Left hindlimb (tissue), 1 donor: Measurements from ENCODE around the gene CA11.
"Not testable (repeated sequence)": the region's sequence is repeated elsewhere in the genome, so short reads cannot be mapped to it uniquely, and the experiment has no call there.

Experiments used
- DNase-seq: peaks from one replicate; pipeline ENCODE4 v3.0.0-alpha.2; 2018

Gene CA11

GRCh38 chr19:48646001-48646721 is at the start of gene CA11:
Gene CA11, minus strand, starts transcription at chr19:48646187. Its CDS starts 555 bp downstream, at chr19:48645632.
- DNase-seq: peak; percentile 92

GRCh38 chr19:48693629-48694028 is 47.6 kb upstream of the CA11 start:
- not testable (repeated sequence) for DNase-seq

DNA sequence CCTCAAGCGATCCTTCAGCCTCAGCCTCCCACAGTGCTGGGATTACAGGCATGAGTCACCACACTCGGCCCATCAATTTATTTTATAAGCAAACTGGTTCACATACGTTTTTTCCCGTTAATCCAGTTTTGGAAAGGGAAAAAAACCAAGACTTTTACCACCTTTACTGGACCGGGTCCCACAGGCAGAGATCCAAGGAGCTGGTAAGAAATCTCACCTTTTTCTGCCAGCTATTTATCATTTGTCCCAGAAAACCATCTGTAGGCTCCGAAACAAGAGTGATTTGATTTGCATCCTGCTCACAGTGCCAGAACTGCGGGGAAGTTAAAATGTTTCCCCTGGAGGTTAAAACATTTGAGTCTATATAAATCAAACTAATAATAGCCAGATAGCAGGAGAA is 43.5 kb upstream of the CA11 start:
- DNase-seq: no peak

DNA sequence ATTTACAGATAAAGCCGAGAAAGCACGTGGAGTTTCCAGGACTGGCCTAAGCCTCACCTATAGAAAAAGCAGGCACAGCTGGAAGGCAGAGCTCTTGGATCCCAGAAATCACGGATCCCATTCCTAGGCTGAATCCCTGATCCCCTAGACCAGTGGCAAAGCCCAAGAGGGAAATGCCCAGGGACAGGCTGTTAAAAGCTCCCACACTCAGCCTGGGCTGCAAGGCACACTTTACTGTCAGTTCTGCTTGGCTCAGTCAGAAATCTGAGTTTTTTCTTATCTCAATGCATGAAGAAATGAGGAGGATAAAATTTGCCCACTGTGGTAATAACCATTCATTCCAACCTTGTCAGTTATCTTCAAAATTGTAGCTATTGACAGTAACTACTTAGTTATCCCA is 41.8 kb upstream of the CA11 start:
- no peak for DNase-seq

GRCh38 chr19:48686637-48687036 is 40.6 kb upstream of the CA11 start:
- DNase-seq: not testable (repeated sequence)

DNA sequence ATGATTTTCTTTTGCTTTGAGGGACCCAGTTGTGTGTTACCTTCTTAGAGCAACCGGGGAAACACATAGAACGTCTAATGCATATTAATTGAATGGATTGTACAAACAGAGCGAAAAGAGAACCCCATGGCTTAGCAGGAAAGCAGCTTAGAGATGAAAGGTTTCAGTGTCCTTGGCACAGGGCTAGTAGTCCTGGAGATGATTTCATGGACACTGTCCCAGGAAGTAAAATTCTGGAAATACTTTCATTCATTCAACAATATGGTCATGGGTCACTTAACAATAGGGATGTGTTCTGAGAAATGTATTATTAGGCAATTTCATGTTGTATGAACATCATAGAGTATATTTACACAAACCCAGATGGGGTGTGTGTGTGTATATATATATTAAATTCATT is 40.1 kb upstream of the CA11 start:
- DNase-seq: no peak

GRCh38 chr19:48685583-48685982 is 39.6 kb upstream of the CA11 start:
- no peak for DNase-seq

GRCh38 chr19:48683349-48683748 is 37.4 kb upstream of the CA11 start:
- DNase-seq: peak; percentile 72

GRCh38 chr19:48681127-48681470 is 35.1 kb upstream of the CA11 start:
- no peak for DNase-seq

DNA sequence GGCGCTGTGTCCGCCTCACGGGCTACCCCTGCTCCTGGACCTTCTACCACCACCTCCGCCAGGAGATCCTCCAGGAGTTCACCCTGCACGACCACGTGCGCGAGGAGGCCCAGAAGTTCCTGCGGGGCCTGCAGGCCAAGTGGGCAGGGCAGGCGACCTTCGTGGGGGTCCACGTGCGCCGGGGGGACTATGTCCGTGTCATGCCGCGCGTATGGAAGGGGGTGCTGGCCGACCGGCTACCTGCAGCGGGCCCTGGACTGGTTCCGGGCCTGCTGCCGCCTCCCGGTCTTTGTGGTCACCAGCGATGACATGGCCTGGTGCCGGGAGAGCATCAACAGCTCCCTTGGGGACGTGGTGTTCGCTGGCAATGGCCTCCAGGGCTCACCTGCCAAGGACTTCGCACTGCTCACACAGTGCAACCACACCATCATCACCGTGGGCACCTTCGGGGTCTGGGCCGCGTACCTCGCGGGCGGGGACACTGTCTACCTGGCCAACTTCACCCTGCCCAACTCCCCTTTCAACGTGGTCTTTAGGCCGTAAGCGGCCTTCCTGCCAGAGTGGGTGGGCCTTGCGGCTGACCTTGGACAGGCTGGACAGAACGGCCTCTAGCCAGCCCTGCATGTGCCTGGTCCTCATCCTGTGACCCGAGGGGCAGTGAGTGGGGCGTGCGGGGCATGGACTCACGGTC is 34.6 kb upstream of the CA11 start:
- DNase-seq: no peak

GRCh38 chr19:48680006-48680405 is 34.0 kb upstream of the CA11 start:
- not testable (repeated sequence) for DNase-seq

DNA sequence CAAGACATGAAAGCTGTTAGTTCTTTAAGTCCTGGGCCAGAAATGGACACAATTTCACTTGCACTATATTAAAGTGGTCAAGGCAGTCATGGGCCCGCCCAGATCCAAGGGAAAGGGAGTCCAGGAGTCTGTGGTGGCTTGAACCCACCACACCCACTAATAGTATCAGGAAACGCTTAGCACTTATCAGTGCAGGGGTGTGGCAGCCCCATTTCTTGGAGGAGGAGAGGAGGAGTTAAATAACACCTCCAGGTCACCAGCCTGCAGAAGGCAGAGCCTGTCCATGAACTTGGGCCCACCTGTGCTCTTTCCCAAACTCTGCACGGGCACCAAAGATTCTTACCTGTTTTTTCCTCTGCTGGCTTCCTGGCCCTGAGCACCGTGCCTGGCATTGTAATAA is 32.2 kb upstream of the CA11 start:
- DNase-seq: no peak

GRCh38 chr19:48676887-48677286 is 30.9 kb upstream of the CA11 start:
- DNase-seq: no peak

DNA sequence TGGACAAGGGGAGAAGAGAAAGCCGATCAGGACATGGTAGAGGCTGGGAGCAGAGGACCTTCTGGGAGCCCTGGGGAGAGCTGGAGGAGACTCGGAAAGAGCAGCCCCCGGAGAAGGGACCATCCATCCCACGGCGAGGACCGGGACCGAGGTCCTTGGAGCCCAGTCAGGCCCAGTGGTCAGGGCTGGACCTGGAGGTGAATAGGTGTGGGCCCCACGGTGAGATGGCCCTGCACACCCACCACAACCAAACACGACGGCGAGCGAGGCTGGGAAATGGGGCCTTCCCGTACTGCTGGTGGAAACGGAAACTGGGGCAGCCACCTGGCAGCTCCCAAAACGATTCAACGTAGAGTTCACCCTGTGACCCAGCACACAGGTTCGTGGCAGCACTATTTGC is 30.5 kb upstream of the CA11 start:
- no peak for DNase-seq

- peak; percentile 84 for DNase-seq
Observed at GRCh38 chr19:48674921-48675824, 29.2 kb upstream of the CA11 start.

- DNase-seq: no peak
Observed at GRCh38 chr19:48674216-48674809, 28.3 kb upstream of the CA11 start.

GRCh38 chr19:48673436-48674100 is 27.6 kb upstream of the CA11 start:
- no peak for DNase-seq

DNA sequence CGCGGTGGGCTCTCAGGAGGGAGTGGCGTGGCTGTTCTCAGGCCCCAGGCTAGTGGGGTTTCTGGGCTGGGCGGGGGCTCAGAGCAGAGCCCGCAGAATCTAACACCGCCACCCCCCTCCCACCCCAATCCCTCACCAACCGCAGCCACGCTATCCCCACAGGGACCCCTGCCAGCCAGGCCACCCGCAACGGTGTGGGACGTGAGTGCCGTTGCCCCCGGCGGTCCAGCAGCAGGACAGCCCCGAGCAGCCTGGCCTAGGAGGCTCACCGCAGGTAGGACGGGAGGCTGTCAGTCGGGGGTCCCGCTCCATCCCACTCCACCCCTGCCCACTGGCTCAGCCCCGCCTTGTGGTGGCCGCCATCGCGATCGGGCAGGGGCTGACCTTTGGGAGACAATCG is 27.0 kb upstream of the CA11 start, which contains the start of gene NTN5:
Gene NTN5, minus strand, starts transcription at position 24 of the 400 bp plus-strand sequence. CDS start 2,031 bp downstream, outside the sequence.
- DNase-seq: no peak

GRCh38 chr19:48671446-48671995 is 25.5 kb upstream of the CA11 start:
- DNase-seq: no peak

DNA sequence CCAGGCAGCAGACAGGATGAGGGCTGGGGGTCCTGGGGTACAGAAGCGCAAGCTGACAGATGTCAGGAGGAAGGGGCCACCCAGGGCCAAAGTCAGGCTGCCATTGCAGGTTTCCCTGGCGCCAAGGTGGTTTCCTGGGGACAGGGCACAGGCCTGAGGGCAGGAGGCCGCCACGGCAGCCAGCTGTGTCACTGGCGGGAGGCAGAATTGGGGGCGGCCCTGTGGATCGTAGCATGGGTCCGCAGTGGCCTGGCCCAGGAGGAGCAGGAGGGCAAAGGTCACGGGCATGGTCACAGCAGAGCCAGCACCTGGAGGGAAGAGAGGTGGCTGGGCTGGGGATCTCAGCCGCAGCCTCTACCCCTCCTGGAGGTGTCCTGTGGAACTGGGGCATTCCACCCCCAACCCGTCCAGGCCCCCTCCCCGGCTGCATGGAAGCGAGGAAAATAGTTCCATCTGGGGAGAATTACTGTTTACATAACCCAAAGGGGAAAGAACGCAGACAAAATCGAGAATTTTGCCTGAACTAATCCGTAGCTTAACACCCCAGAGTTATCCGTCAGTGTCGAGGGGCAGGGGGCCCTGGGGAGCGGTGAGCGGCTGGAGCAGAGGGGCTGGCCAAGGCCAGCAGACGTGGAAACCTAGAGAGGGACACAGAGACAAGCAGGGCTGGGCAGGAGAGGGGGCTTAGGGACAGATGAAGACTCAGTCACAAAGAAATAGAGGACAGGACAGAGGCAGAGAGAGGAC is 24.9 kb upstream of the CA11 start:
- DNase-seq: no peak

DNA sequence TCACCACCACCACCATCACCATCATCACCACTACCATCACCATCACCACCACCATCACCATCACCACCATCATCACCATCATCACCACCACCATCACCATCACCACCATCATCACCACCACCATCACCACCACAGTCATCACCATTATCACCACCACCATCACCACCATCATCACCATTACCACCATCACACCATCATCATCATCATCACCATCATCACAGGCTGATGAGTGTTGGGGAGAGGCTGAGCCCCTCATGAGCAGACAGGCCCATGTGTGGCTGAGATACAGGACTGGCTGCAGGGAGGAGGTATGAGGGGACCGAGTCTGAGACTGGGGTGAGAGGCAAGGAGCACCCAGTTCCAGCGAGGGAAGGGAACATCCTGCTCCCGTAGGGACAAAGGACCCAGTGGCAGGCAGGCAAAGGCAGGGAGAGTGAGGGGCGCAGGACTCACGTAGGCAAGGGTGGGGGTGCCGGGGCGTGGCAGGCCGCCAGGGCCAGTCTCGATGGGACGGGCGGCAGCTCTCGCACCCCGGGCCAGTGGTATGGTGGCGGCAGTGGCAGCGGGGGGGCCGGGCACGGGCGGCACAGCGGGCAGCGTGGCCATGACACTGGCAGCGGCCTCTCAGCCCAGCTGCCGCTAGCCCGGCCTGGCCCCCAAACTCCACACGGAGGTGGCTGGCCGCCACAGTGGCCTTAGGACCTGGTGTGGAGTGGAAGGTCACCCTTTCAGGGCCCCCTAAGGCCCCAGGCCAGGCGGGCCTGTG is 24.1 kb upstream of the CA11 start:
- DNase-seq: no peak
